ENCODE results near the gene SH2D3A.

SH2D3A gene

GRCh38 chr19:6725513-6726231, 41.6 kb downstream of the SH2D3A start:
- in situ Hi-C loops (cut with MboI; ENCODE audit: low sequenced_read_pairs) = no loop called here

- in situ Hi-C loops (cut with MboI; ENCODE audit: low sequenced_read_pairs) = no loop called here
These were observed 42.4 kb downstream of the SH2D3A start for GRCh38 chr19:6724631-6725492.

- in situ Hi-C loops (cut with MboI; ENCODE audit: low sequenced_read_pairs) = no loop called here
These were observed 43.5 kb downstream of the SH2D3A start for GRCh38 chr19:6723738-6724137.

- in situ Hi-C loops (cut with MboI; ENCODE audit: low sequenced_read_pairs) = no loop called here
These were observed 44.1 kb downstream of the SH2D3A start for GRCh38 chr19:6723108-6723618.

DNA sequence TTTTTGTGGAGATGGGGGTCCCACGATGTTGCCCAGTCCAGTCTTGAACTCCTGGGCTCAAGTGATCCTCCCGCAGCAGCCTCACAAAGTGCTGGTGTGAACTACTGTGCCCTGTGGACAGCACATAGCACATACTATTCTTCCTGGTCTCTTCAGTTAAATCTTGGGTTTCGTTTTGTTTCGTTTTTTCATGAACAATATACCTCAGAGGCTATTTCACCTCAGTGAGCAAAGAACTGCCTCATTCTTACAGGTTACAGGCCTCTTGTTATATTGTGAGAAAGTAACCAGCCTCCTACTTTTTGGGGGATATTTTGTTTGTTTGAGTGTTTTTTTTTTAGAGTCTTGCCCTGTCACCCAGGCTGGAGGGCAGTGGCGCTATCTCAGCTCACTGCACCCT, 45.5 kb downstream of the SH2D3A start:
- in situ Hi-C loops (cut with MboI; ENCODE audit: low sequenced_read_pairs) = no loop called here

DNA sequence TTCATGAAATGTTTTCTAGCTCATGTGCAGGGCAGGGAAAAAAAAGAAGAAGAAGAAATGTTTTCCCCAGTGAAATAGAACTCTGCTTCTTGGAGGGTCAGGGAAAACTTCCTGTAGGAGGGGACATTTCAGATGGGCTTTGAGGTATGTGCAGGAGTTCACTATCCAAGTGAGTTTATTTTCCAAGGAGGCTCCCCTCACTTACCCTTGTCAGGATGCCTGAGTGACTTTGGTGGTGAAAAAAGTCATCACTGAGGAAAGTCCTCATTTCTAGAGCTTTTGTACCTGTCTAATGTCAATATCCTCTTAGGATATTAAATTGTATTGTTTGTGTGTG, 46.1 kb downstream of the SH2D3A start:
- in situ Hi-C loops (cut with MboI; ENCODE audit: low sequenced_read_pairs) = no loop called here

GRCh38 chr19:6720369-6721137, 46.7 kb downstream of the SH2D3A start, which contains the start of gene C3:
C3 (minus strand) TSS chr19:6720650; CDS start chr19:6720589, 61 bp downstream.
- in situ Hi-C loops (cut with MboI; ENCODE audit: low sequenced_read_pairs) = no loop called here

- in situ Hi-C loops (cut with MboI; ENCODE audit: low sequenced_read_pairs) = no loop called here
These were observed 47.3 kb downstream of the SH2D3A start for GRCh38 chr19:6719992-6720368.

DNA sequence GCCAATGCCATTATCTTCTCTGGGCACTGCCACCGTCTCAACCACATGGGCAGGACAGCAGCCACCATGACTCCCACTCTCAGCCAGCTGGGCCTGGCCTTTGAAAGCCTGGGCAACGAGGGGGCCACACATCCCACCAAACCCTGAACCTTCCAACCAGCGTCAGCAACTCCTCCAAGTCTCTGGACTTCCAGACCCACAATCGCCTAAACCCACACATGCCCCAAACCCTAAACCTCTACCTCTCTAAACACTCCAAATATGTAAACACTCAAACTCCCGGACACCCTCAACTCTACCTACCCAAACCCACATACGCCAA, 47.7 kb downstream of the SH2D3A start:
- in situ Hi-C loops (cut with MboI; ENCODE audit: low sequenced_read_pairs) = no loop called here

DNA sequence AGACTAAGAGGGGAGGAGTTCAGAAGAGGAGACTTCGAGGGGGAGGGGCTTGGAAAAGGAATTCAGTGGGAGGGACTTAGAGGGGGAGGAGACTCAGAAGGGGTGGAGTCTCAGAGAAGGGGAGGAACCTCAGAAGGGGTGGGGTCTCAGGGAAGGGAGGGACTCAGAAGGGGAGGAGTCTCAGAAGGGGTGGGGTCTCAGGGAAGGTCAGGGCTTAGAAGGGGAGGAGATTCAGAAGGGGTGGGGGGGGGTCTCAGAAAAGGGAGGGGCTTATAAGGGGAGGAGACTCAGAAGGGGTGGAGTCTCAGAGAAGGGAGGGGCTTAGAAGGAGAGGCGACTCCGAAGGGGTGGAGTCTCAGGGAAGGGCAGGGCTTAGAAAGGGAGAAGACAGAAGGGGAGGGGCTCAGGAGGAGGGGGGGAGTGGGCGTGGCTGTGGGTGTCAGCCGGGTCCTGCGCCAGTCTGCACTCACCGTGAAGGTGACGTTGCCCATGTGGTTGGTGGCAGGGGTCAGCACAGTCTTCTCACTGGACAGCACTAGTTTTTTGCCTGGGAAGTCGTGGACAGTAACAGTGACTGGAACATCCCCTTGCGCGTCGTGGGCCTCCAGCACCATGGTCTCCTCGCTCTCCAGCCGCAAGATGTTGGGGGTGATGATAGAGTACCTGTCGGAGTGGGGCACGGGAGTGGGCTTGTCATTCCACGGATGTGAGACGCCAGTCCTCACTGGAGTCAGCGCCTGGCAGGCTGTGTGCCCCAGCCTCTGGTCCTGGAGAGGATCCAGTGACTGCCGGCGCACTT, 48.3 kb downstream of the SH2D3A start:
- in situ Hi-C loops (cut with MboI; ENCODE audit: low sequenced_read_pairs) = no loop called here

DNA sequence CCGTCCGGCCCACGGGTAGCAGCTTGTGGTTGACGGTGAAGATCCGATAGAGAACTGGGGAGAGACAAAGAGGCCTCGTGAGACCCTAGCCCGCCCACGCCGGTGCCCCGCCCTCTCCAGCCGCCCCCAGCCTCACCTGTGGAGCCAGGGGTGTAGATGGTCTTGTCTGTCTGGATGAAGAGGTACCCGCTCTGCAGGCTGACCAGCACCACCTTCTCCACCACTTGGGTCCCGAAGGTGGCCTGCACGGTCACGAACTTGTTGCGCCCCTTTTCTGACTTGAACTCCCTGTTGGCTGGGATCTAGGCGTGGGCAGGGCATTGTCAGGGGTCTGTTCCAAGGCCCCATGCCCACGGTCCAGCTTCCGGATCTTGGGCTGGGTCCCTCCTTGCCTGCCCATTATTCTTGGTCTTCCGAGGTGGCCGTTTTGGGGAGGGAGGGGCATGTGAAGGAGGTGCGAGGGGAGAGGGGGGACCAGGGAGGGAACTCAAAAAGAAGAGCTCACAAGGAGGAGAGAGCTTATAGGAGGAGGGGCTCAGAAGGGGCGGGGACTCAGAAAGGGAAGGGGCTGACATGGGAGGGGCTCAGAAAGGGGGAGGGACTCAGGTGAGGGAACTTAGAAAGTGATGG, 49.0 kb downstream of the SH2D3A start:
- in situ Hi-C loops (cut with MboI; ENCODE audit: low sequenced_read_pairs) = no loop called here

DNA sequence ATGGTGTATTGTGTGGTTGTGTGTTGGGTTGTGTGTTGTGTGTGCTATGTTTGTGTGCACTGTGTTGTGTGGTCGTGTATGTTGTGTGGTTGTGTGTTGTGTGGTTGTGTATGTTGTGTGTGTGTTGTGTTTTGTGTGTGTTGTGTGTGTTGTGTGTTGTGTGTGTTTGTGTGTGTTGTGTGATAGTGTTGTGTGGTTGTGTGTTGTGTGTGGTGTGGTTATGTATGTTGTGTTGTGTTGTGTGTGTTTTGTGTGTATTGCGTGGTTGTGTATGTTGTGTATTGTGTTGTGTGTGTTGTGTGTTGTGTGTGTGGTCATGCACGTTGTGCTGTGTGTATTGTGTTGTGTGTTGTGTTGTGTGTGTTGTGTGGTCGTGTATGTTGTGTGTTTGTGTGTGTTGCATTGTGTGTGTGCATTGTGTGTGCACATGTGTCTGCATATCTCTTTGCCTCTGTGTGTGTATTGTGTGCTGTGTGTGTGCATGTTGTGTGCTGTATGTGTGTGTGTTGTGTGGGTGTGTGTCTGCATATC, 49.7 kb downstream of the SH2D3A start:
- in situ Hi-C loops (cut with MboI; ENCODE audit: low sequenced_read_pairs) = no loop called here

GRCh38 chr19:6717036-6717435, 50.2 kb downstream of the SH2D3A start:
- in situ Hi-C loops (cut with MboI; ENCODE audit: low sequenced_read_pairs) = no loop called here

DNA sequence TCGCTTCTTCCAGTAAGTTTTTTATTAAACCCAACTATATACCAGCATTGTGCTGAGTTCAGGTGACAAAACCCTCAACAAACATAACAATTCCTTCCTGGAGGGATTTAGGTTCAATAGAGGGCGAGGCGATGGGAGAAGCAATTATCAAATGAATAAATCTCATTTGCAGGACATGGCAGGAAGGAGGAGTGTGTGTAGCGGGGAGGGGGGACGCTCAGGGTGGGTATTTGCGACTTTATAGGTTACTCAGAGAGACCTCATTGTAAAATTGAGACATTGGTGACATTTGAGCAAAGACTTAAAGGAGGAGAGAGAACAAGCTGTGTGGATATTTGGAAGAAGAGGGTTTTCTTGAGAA, 50.6 kb downstream of the SH2D3A start:
- in situ Hi-C loops (cut with MboI; ENCODE audit: low sequenced_read_pairs) = no loop called here

- in situ Hi-C loops (cut with MboI; ENCODE audit: low sequenced_read_pairs) = no loop called here
These were observed 52.3 kb downstream of the SH2D3A start for GRCh38 chr19:6714749-6715555.

- in situ Hi-C loops (cut with MboI; ENCODE audit: low sequenced_read_pairs) = no loop called here
These were observed 53.2 kb downstream of the SH2D3A start for GRCh38 chr19:6713773-6714692.

GRCh38 chr19:6712692-6713670, 54.3 kb downstream of the SH2D3A start:
- in situ Hi-C loops (cut with MboI; ENCODE audit: low sequenced_read_pairs) = no loop called here

Measured in HL-60/S4 treated with retinoic acid at 250 ng/mL for 4 days and 3 days (cell line).